ENCODE measurements around the gene RASGRP3. TPM values are rescaled to one million over a fixed set of nuclear protein-coding genes. Genes with fewer than 3 reads are reported as not detected.

Gene RASGRP3
- total and polyA plus RNA-seq, 9 of the 15 experiments (the other 6 are each of a cell fraction or from before 2014, with no cell fraction given) = 0.18 to 1.7 (median 1.2) TPM

- intact Hi-C loops (cut with micrococcal nuclease) (no loop called here), in situ Hi-C loops (cut with MboI) (no loop called here)
- peaks cover 2 to 15% of the 10 kb centered on the region in 2 experiments; a peak in 3 of 5 replicates for H3K27me3 ChIP-seq (ENCODE audit: control insufficient read depth in 2 of 2, insufficient read depth in 2 of 2, low read length in 2 of 2)
- CTCF ChIA-PET (ENCODE audit: low intra/inter-chr PET ratio) = no interaction called here
- no peak overlapping the region for H3K9ac ChIP-seq (ENCODE audit: insufficient read depth in 1 of 2, low read depth in 2 of 2, low read length in 2 of 2)
- POLR2A ChIA-PET = no interaction called here
- H3K4me3 ChIP-seq = no peak overlapping the region
- H4K20me1 ChIP-seq (replicated peaks; ENCODE audit: control insufficient read depth, insufficient read depth, low read length) = no peaks in the 10 kb centered on the region
- no peaks in the 10 kb centered on the region for H3K36me3 ChIP-seq (ENCODE audit: control insufficient read depth, insufficient read depth, low read length)
- 0% methylated on average over 2 of the region's 2 CpGs for WGBS (ENCODE audit: insufficient coverage, low coverage, missing lambda C conversion rate)
- H3K4me1 ChIP-seq (replicated peaks in 1 of 2; ENCODE audit: control insufficient read depth in 2 of 2, insufficient read depth in 2 of 2, low read length in 2 of 2) = no peaks in the 10 kb centered on the region
- TF ChIP-seq ZFP36 (IDR thresholded peaks at IDR 0.05; ENCODE audit: low read depth, low read length, partially characterized antibody) (no peak), STAT5A (IDR thresholded peaks at IDR 0.05; ENCODE audit: borderline replicate concordance, low read length) (no peak), ZNF583 (CRISPR knock-in tag; IDR thresholded peaks at IDR 0.05) (no peak), ELK1 (CRISPR knock-in tag; IDR thresholded peaks at IDR 0.05) (no peak), HCFC1 (IDR thresholded peaks at IDR 0.05; ENCODE audit: low read depth, low read length) (no peak), SMAD1 (IDR thresholded peaks at IDR 0.05; ENCODE audit: low read depth, low read length, partially characterized antibody) (no peak), HNRNPH1 (optimal IDR thresholded peaks at IDR 0.05; ENCODE audit: low read depth, low read length) (no peak), ZNF695 (CRISPR knock-in tag; IDR thresholded peaks at IDR 0.05) (no peak), SRSF7 (optimal IDR thresholded peaks at IDR 0.05; ENCODE audit: low read depth, low read length) (no peak), E2F6 (IDR thresholded peaks at IDR 0.05; ENCODE audit: borderline replicate concordance in 1 of 2, extremely low read depth in 1 of 2, insufficient read depth in 1 of 2, insufficient read length in 1 of 2, low read depth in 1 of 2, low read length in 1 of 2, poor library complexity in 1 of 2, severe bottlenecking in 1 of 2) (no peak)
- no peak for DNase-seq (ENCODE audit: extremely low read depth in 1 of 4, low spot score in 3 of 4)
- no peak overlapping the region for H2AFZ ChIP-seq (ENCODE audit: low read depth, low read length)
- no peak overlapping the region for H3K27ac ChIP-seq (ENCODE audit: extremely low read depth, low read depth, low read length)
- H3K79me2 ChIP-seq (ENCODE audit: control insufficient read depth, insufficient read depth, low read length) = no peaks in the 10 kb centered on the region
- no peak for FAIRE-seq
- H3K9me3 ChIP-seq (replicated peaks; ENCODE audit: control insufficient read depth, insufficient read depth, low read depth, low read length) = no peaks in the 10 kb centered on the region
- no TSS peak for BruUV-seq (replicated peaks)
- ATAC-seq = no peak
- H3K4me2 ChIP-seq (ENCODE audit: insufficient read depth, low read length) = no peak overlapping the region
- H3K9me1 ChIP-seq (ENCODE audit: control insufficient read depth, insufficient read depth, low read length) = no peaks in the 10 kb centered on the region
These were observed 40.1 kb downstream of the RASGRP3 start for GRCh38 chr2:33516456-33516995.

All from K562 (cell line).